SU-DHL-6 (cell line): ENCODE results near the gene DNAJA2.

Experiments used
- CTCF ChIP-seq: fragments of 200-600 bp; sonication (generic); IDR thresholded peaks from one replicate; pipeline ENCODE4 v1.5.1; 2017; ENCODE audit warnings: antibody characterized with exemption, mild to moderate bottlenecking, low read length, moderate library complexity; ENCODE audit not compliant: insufficient read depth, poor library complexity, severe bottlenecking
- EZH2phosphoT487 ChIP-seq: fragments of 200-600 bp; sonication (generic), shearing (Covaris generic); conservative IDR thresholded peaks from 2 replicates; pipeline ENCODE4 v1.6.1; 2018; ENCODE audit warnings: mild to moderate bottlenecking, antibody characterized with exemption, low read length, moderate library complexity, mixed read lengths

- TF ChIP-seq CTCF (no peak), EZH2phosphoT487 (no peak)
Observed at GRCh38 chr16:46982335-46982734, 8.9 kb upstream of the DNAJA2 start.
